Panc1 (cell line): Measurements from ENCODE around the gene CWF19L1. TPM values are rescaled to one million over a fixed set of nuclear protein-coding genes. Genes with fewer than 3 reads are reported as not detected.
"Not testable (repeated sequence)": the region's sequence is repeated elsewhere in the genome, so short reads cannot be mapped to it uniquely, and the experiment has no call there.

Source experiments
- ATAC-seq: fragments of 200-7000 bp; cut with Tn5 transposase; 2 replicates; pipeline ENCODE4 v1.9.1; 2020; ENCODE audit warnings: mild to moderate bottlenecking, moderate library complexity
- BruUV-seq: library from RNA; stranded (reverse); fragments of 400-500 nt; replicated peaks from 2 replicates; lab custom pipeline; 2021; lab: Mats Ljungman, UMichigan
- CTCF ChIA-PET: fragments of 300-600 bp; sonication (Branson Sonifier 250); formaldehyde crosslinking; loops from one replicate; lab custom pipeline; 2022; ENCODE audit warnings: antibody characterized with exemption; lab: Charles Lee
- POLR2A ChIA-PET: fragments of 300-600 bp; sonication (Branson Sonifier 250); formaldehyde crosslinking; loops from one replicate; lab custom pipeline; 2022; ENCODE audit warnings: antibody characterized with exemption; lab: Charles Lee
- DNase-seq: peaks from one replicate; pipeline ENCODE4 v3.0.0-alpha.2; 2010; ENCODE audit warnings: low read depth, low spot score
- H3K27ac ChIP-seq: 2 replicates; pipeline ENCODE4 v1.5.1; 2011; ENCODE audit warnings: mild to moderate bottlenecking, low read length, inconsistent platforms
- H3K27me3 ChIP-seq: fragments of 200-500 bp; sonication (Bioruptor generic); 2 replicates; pipeline ENCODE4 v1.6.0; 2014; ENCODE audit warnings: low read length, inconsistent platforms; ENCODE audit not compliant: control insufficient read depth, insufficient read depth
- H3K36me3 ChIP-seq: fragments of 200-500 bp; sonication (Bioruptor generic); 2 replicates; pipeline ENCODE4 v1.5.1; 2014; ENCODE audit warnings: inconsistent platforms, mild to moderate bottlenecking, low read length, moderate library complexity; ENCODE audit not compliant: control insufficient read depth, insufficient read depth
- H3K4me1 ChIP-seq: 2 replicates; pipeline ENCODE4 v1.5.1; 2011; ENCODE audit warnings: inconsistent platforms, mild to moderate bottlenecking, low read length, moderate library complexity; ENCODE audit not compliant: control insufficient read depth, insufficient read depth
- H3K4me3 ChIP-seq, 2 experiments: 2 replicates each; pipeline ENCODE4 v1.5.1; 2011 to 2012; ENCODE audit warnings: low read depth in 2 of 2, low read length in 2 of 2, mild to moderate bottlenecking in 2 of 2, inconsistent platforms in 1 of 2, moderate library complexity in 1 of 2
- H3K9me3 ChIP-seq: fragments of 200-500 bp; sonication (Bioruptor generic); 2 replicates; pipeline ENCODE4 v1.5.1; 2014; ENCODE audit warnings: low read depth, mild to moderate bottlenecking, inconsistent platforms, low read length, moderate library complexity; ENCODE audit not compliant: control insufficient read depth, insufficient read depth
- CTCF ChIP-seq: fragments of 450-650 bp; IDR thresholded peaks from 2 replicates; pipeline ENCODE4 v1.5.1; 2017; ENCODE audit warnings: mild to moderate bottlenecking
- POLR2AphosphoS5 ChIP-seq: IDR thresholded peaks from 2 replicates; pipeline ENCODE4 v1.6.1; 2012; ENCODE audit warnings: mild to moderate bottlenecking, low read depth, low read length, moderate library complexity
- REST ChIP-seq, 2 experiments: IDR thresholded peaks; 2 replicates each; pipeline ENCODE4 v1.6.1; 2011 to 2012; ENCODE audit warnings: low read depth in 2 of 2, control low read depth in 1 of 2, low read length in 1 of 2, mild to moderate bottlenecking in 1 of 2, moderate library complexity in 1 of 2; ENCODE audit not compliant: insufficient read depth in 1 of 2
- SIN3A ChIP-seq: IDR thresholded peaks from 2 replicates; pipeline ENCODE4 v1.6.1; 2012; ENCODE audit warnings: low read depth, mild to moderate bottlenecking, low read length, moderate library complexity, borderline replicate concordance; ENCODE audit not compliant: insufficient read depth
- TCF7L2 ChIP-seq: IDR thresholded peaks from 2 replicates; pipeline ENCODE4 v1.6.1; 2011; ENCODE audit warnings: mild to moderate bottlenecking, low read depth, low read length, inconsistent platforms
- in situ Hi-C: cut with HindIII; loops from 2 replicates; pipeline ENCODE4 v1.10.0; 2016; ENCODE audit warnings: low sequenced_read_pairs, low pct_unique_long_range_greater_than_20kb
- intact Hi-C: fragments of 100-400 bp; cut with micrococcal nuclease; formaldehyde crosslinking; loops from one replicate; pipeline ENCODE4 v1.10.0; 2022; ENCODE audit not compliant: unreplicated experiment
- total RNA-seq: library from RNA; stranded (reverse); gene quantifications from one replicate; pipeline ENCODE4 v1.2.1, GENCODE V29; 2021; ENCODE audit not compliant: unreplicated experiment

CWF19L1 gene
- total RNA-seq, 1 experiment from 2014 or later, result 33.4 TPM

GRCh38 chr10:100304414-100304813 is 37.0 kb upstream of the CWF19L1 start:
- H3K4me3 ChIP-seq, result no peak overlapping the region
- no peaks in the 10 kb centered on the region for H3K36me3 ChIP-seq
- ATAC-seq (no peak), DNase-seq (no peak)
- no peaks in the 10 kb centered on the region for H3K4me1 ChIP-seq
- H3K27ac ChIP-seq, result no peak overlapping the region
- in situ Hi-C loops (no loop called here), intact Hi-C loops (loop anchor here (10.0 kb wide), 1 partner anchor 130 kb away; no protein-coding TSS in a partner anchor)
- no peaks in the 10 kb centered on the region for H3K9me3 ChIP-seq
- H3K27me3 ChIP-seq, result peaks cover 9% of the 10 kb centered on the region; the same call in 1 of the 2 replicates
- TF ChIP-seq SIN3A (no peak), TCF7L2 (no peak), POLR2AphosphoS5 (no peak), REST (IDR thresholded peaks at IDR 0.05; ENCODE audit: insufficient read depth in 1 of 2, low read depth in 2 of 2, low read length in 1 of 2) (no peak), CTCF (no peak)
- ChIA-PET POLR2A (no interaction called here), CTCF (interaction anchor here (0.7 to 1.2 kb wide), 3 partner anchors 12 to 389 kb away, joined by 4 to 9 read pairs (median 7); no protein-coding TSS in a partner anchor)
- BruUV-seq, result no TSS peak

- H3K4me1 ChIP-seq, result no peaks in the 10 kb centered on the region
- no peaks in the 10 kb centered on the region for H3K36me3 ChIP-seq
- DNase-seq (peak; percentile 41), ATAC-seq (peak; percentile 89)
- TF ChIP-seq REST (IDR thresholded peaks at IDR 0.05; ENCODE audit: insufficient read depth in 1 of 2, low read depth in 2 of 2, low read length in 1 of 2) (no peak), TCF7L2 (no peak), POLR2AphosphoS5 (no peak), CTCF (peak; percentile 86), SIN3A (no peak)
- POLR2A ChIA-PET, result no interaction called here
- peaks cover 8% of the 10 kb centered on the region; the same call in 1 of the 2 replicates for H3K27me3 ChIP-seq
- CTCF ChIA-PET, result interaction anchor here (0.6 to 1.0 kb wide), 3 partner anchors 125 to 215 kb away, joined by 3 to 4 read pairs (median 3); no protein-coding TSS in a partner anchor
- intact Hi-C loops (loop anchor here (10.0 kb wide), 1 partner anchor 131 kb away; no protein-coding TSS in a partner anchor), in situ Hi-C loops (no loop called here)
- no TSS peak for BruUV-seq
- no peaks in the 10 kb centered on the region for H3K9me3 ChIP-seq
- H3K27ac ChIP-seq, result no peak overlapping the region
- H3K4me3 ChIP-seq, result no peak overlapping the region
Observed at GRCh38 chr10:100303724-100304319, 36.4 kb upstream of the CWF19L1 start.

- H3K4me3 ChIP-seq, H3K27ac ChIP-seq, H3K9me3 ChIP-seq, DNase-seq, CTCF ChIA-PET, in situ Hi-C loops, ATAC-seq, H3K36me3 ChIP-seq, BruUV-seq, POLR2A ChIA-PET, H3K4me1 ChIP-seq: not testable (repeated sequence)
- intact Hi-C loops, result loop anchor here (10.0 kb wide), 1 partner anchor 134 kb away; no protein-coding TSS in a partner anchor
- peaks cover 12% of the 10 kb centered on the region; the same call in 1 of the 2 replicates for H3K27me3 ChIP-seq
Observed at GRCh38 chr10:100301123-100301522, 33.7 kb upstream of the CWF19L1 start.
